H7 (cell line): Measurements from ENCODE around the gene PGM1. TPM values are rescaled to one million over a fixed set of nuclear protein-coding genes. Genes with fewer than 3 reads are reported as not detected.
"Not testable (repeated sequence)": the region's sequence is repeated elsewhere in the genome, so short reads cannot be mapped to it uniquely, and the experiment has no call there.

Experiments
- DNase-seq: peaks from one replicate; pipeline ENCODE4 v3.0.0; 2012
- H3K27me3 ChIP-seq: 2 replicates; pipeline ENCODE4 v1.6.0; 2011; ENCODE audit warnings: mild to moderate bottlenecking, low read length; ENCODE audit not compliant: control insufficient read depth, insufficient read depth
- H3K36me3 ChIP-seq: replicated peaks from 2 replicates; pipeline ENCODE4 v1.5.1; 2011; ENCODE audit warnings: low read length; ENCODE audit not compliant: control insufficient read depth, insufficient read depth
- H3K4me3 ChIP-seq: 2 replicates; pipeline ENCODE4 v1.5.1; 2011; ENCODE audit warnings: low read depth, mild to moderate bottlenecking, control low read depth, low read length, moderate library complexity; ENCODE audit not compliant: insufficient read depth
- total RNA-seq: library from RNA; depleted of rRNA; stranded (reverse); fragments of >200 nt; shearing (Covaris generic); gene quantifications from 2 replicates; pipeline ENCODE4 v1.2.3, GENCODE V29; 2014

The PGM1 gene
- total RNA-seq, 1 experiment from 2014 or later, result 170 TPM

GRCh38 chr1:63586326-63586725 lies 6.9 kb upstream of the PGM1 start:
- not testable (repeated sequence) for H3K36me3 ChIP-seq, H3K27me3 ChIP-seq, DNase-seq, H3K4me3 ChIP-seq

GRCh38 chr1:63590166-63590560 lies 3.0 kb upstream of the PGM1 start:
- Histone ChIP-seq H3K4me3 (no peak overlapping the region), H3K27me3 (no peaks in the 10 kb centered on the region), H3K36me3 (no peaks in the 10 kb centered on the region)
- no peak for DNase-seq

GRCh38 chr1:63592536-63593302 lies 492 bp upstream of the PGM1 start:
- Histone ChIP-seq H3K36me3 (no peaks in the 10 kb centered on the region), H3K27me3 (no peaks in the 10 kb centered on the region), H3K4me3 (peak overlapping the region; percentile 97)
- no peak for DNase-seq

- Histone ChIP-seq H3K36me3 (no peaks in the 10 kb centered on the region), H3K4me3 (peak overlapping the region; percentile 97), H3K27me3 (no peaks in the 10 kb centered on the region)
- DNase-seq, result peak; percentile 84
These were observed 835 bp downstream of the PGM1 start for GRCh38 chr1:63593886-63594605.

GRCh38 chr1:63595435-63595834 lies 2.2 kb downstream of the PGM1 start:
- Histone ChIP-seq H3K4me3 (no peak overlapping the region), H3K36me3 (no peaks in the 10 kb centered on the region), H3K27me3 (no peaks in the 10 kb centered on the region)
- DNase-seq, result no peak

- no peak overlapping the region for H3K4me3 ChIP-seq
- no peak for DNase-seq
- no peaks in the 10 kb centered on the region for H3K36me3 ChIP-seq
- no peaks in the 10 kb centered on the region for H3K27me3 ChIP-seq
These were observed 6.6 kb downstream of the PGM1 start for GRCh38 chr1:63599799-63600198.

- Histone ChIP-seq H3K36me3 (no peaks in the 10 kb centered on the region), H3K27me3 (no peaks in the 10 kb centered on the region), H3K4me3 (no peak overlapping the region)
- no peak for DNase-seq
These were observed 7.0 kb downstream of the PGM1 start for GRCh38 chr1:63600248-63600647.

- Histone ChIP-seq H3K27me3 (no peaks in the 10 kb centered on the region), H3K4me3 (no peak overlapping the region), H3K36me3 (no peaks in the 10 kb centered on the region)
- DNase-seq, result no peak
These were observed 7.8 kb downstream of the PGM1 start for GRCh38 chr1:63601061-63601460.

- Histone ChIP-seq H3K36me3 (no peaks in the 10 kb centered on the region), H3K27me3 (no peaks in the 10 kb centered on the region), H3K4me3 (no peak overlapping the region)
- DNase-seq, result peak; percentile 45
These were observed 8.3 kb downstream of the PGM1 start for GRCh38 chr1:63601463-63601862.

GRCh38 chr1:63601912-63602311 lies 8.7 kb downstream of the PGM1 start:
- no peaks in the 10 kb centered on the region for H3K27me3 ChIP-seq
- no peaks in the 10 kb centered on the region for H3K36me3 ChIP-seq
- no peak overlapping the region for H3K4me3 ChIP-seq
- DNase-seq, result no peak

- no peaks in the 10 kb centered on the region for H3K36me3 ChIP-seq
- no peaks in the 10 kb centered on the region for H3K27me3 ChIP-seq
- H3K4me3 ChIP-seq, result no peak overlapping the region
- DNase-seq, result no peak
These were observed 9.4 kb downstream of the PGM1 start for GRCh38 chr1:63602629-63603028.

- DNase-seq, result no peak
- no peak overlapping the region for H3K4me3 ChIP-seq
- H3K36me3 ChIP-seq, result no peaks in the 10 kb centered on the region
- no peaks in the 10 kb centered on the region for H3K27me3 ChIP-seq
These were observed 10.6 kb downstream of the PGM1 start for GRCh38 chr1:63603810-63604209.

GRCh38 chr1:63607322-63607721 lies 14.1 kb downstream of the PGM1 start:
- no peaks in the 10 kb centered on the region for H3K27me3 ChIP-seq

GRCh38 chr1:63611231-63611630 lies 18.0 kb downstream of the PGM1 start:
- H3K4me3 ChIP-seq, result no peak overlapping the region
- no peaks in the 10 kb centered on the region for H3K36me3 ChIP-seq
- no peak for DNase-seq

More at GRCh38 chr1:63607322-63607721, 14.1 kb downstream of the PGM1 start:
- DNase-seq, result no peak
- Histone ChIP-seq H3K36me3 (no peaks in the 10 kb centered on the region), H3K4me3 (no peak overlapping the region)

GRCh38 chr1:63612564-63612963 lies 19.4 kb downstream of the PGM1 start:
- DNase-seq, result no peak
- Histone ChIP-seq H3K4me3 (no peak overlapping the region), H3K36me3 (no peaks in the 10 kb centered on the region), H3K27me3 (no peaks in the 10 kb centered on the region)

More at GRCh38 chr1:63611231-63611630, 18.0 kb downstream of the PGM1 start:
- no peaks in the 10 kb centered on the region for H3K27me3 ChIP-seq
